Measurements from ENCODE around the gene CNST.

Gene CNST, protein sequence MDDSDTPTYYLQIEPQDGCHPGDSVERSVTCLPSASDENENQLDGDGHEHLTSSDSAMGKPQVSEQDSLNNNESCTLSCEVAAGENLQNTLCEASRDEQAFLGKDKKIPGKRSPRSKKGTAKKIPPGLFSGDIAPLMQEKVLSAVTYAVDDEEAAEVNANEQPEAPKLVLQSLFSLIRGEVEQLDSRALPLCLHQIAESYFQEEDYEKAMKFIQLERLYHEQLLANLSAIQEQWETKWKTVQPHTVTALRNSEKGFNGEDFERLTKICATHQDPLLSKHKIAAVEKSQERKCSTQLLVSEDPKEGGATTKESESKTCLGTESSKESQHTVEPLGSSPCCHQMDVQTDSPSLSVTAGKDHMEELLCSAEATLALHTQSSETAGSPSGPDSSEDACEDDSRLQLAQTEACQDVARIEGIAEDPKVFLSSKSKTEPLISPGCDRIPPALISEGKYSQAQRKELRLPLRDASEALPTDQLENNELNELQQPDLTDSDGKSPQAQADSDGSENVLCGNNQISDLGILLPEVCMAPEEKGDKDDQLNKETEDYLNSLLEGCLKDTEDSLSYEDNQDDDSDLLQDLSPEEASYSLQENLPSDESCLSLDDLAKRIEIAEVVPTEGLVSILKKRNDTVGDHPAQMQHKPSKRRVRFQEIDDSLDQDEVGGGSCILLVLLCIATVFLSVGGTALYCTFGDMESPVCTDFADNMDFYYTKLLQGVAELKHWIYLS

DNA sequence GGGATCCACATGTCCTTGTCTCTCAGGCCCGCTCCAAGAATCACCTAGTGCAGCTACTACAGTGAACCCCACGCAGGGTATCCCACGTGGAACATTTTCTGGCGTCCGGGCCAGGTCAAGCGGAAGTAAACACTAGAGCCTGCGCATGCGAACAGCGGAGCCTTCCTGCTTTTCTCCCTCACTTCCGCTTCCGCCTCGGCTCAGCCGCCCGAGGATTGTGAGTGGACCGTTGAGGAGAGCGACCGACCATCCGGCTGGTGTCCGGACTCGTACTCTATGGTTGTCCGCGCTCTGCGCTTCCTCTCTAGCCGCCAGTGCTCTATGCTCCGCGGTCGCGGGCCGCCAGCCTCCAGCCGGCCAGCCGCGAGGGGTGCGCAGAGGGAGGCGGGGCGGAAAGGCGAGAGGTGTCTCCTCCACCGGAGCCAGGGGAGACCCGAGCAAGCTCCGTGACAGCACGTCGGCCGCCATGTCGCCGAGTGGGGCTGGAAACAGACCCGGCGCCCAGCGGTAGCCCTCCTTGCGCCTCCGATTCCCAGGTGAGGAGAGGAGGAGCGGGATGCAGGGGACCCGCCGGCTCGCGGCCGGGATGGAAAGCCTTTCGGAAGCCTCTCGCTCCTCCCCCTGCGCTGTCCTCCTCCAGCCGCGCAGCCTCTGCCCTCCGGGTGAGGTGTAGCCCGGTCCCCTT, at the start of gene CNST, which contains the start of gene TFB2M:
Gene CNST, plus strand, starts transcription at position 329 of the 685 bp plus-strand sequence. CDS start 25,107 bp downstream, outside the sequence.
Gene TFB2M, minus strand, starts transcription at position 134 of the 685 bp plus-strand sequence. Its CDS starts 123 bp downstream, at position 11.
- peak within 1 kb of the TSS; percentile 93 for H3K27ac ChIP-seq
- POLR2A ChIA-PET (ENCODE audit: low non-redundant PET) = no interaction called here
- TF ChIP-seq, protein P1, sequence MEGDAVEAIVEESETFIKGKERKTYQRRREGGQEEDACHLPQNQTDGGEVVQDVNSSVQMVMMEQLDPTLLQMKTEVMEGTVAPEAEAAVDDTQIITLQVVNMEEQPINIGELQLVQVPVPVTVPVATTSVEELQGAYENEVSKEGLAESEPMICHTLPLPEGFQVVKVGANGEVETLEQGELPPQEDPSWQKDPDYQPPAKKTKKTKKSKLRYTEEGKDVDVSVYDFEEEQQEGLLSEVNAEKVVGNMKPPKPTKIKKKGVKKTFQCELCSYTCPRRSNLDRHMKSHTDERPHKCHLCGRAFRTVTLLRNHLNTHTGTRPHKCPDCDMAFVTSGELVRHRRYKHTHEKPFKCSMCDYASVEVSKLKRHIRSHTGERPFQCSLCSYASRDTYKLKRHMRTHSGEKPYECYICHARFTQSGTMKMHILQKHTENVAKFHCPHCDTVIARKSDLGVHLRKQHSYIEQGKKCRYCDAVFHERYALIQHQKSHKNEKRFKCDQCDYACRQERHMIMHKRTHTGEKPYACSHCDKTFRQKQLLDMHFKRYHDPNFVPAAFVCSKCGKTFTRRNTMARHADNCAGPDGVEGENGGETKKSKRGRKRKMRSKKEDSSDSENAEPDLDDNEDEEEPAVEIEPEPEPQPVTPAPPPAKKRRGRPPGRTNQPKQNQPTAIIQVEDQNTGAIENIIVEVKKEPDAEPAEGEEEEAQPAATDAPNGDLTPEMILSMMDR (conservative IDR thresholded peaks at IDR 0.05; ENCODE audit: low read depth) = no peak
- CTCF ChIA-PET = interaction anchor here (0.6 kb wide), 1 partner anchor 34 kb away, joined by 4 read pairs; no protein-coding TSS in a partner anchor
- DNase-seq (ENCODE audit: low spot score) = peak; percentile 91

DNA sequence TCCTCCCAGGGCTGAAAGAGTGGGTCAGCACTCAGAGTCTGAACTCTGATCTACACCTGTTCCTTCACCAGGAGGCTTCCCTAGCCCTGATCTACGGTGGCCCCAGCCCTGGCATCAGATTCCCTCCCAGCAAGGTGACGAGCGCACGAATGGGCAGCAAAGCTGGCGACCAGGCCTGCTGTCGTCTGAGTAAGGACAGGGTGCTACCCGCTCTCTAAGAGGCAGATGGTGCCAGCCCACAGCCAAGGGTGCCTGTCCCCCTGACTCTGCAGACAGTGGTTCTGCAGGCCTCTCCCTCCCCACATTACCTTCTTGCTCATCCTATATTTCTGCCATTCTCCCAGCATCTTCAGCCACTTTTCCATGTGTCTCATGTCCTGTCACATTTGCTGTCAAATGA, 48.9 kb upstream of the CNST start:
- no peak overlapping the region for H3K27ac ChIP-seq
- no peak for DNase-seq (ENCODE audit: low spot score)
- TF ChIP-seq, protein P1 (conservative IDR thresholded peaks at IDR 0.05; ENCODE audit: low read depth) = no peak
- ChIA-PET POLR2A (ENCODE audit: low non-redundant PET) (no interaction called here), CTCF (interaction anchor here (0.6 to 0.7 kb wide), 2 partner anchors 12 to 64 kb away, joined by 3 read pairs; no protein-coding TSS in a partner anchor)

DNA sequence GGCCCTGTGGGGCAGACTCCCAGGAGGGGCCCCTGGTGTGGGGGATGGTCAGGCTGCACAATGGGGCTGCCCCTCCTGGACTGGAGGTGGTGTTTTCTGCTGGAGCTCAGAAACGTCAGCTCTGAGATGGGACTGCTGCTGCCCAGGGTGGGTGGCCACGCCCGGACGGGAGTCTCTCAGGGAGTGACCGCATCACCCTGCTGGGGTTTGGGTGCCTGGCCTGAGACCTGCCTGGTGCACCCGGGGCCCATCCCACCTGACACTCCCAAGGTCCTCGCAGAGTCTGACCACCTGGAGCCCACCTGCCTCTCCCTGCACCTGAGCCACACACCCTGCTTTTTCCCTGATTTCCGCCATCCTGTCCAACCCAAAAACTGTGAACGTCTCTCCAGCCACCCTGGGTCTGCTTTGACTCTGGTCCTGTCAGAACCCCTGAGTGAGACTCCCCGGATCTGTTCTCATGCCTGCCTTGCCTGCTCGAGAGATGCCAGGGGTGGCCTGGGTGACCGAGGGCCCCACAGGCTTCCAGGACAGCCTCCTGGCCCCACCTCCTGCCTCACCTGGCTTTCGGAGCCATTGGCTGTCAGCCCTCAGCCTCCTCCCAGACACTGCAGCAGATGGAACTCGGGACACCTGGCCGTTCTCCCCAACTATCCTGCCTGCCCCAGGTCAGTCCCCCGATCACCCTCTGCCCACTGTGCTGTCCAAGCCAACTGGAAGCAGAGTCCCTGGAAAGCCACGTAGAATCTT, 47.6 kb upstream of the CNST start:
- H3K27ac ChIP-seq = no peak overlapping the region
- ChIA-PET POLR2A (ENCODE audit: low non-redundant PET) (no interaction called here), CTCF (no interaction called here)
- no peak for DNase-seq (ENCODE audit: low spot score)
- TF ChIP-seq, protein P1 (conservative IDR thresholded peaks at IDR 0.05; ENCODE audit: low read depth) = no peak

DNA sequence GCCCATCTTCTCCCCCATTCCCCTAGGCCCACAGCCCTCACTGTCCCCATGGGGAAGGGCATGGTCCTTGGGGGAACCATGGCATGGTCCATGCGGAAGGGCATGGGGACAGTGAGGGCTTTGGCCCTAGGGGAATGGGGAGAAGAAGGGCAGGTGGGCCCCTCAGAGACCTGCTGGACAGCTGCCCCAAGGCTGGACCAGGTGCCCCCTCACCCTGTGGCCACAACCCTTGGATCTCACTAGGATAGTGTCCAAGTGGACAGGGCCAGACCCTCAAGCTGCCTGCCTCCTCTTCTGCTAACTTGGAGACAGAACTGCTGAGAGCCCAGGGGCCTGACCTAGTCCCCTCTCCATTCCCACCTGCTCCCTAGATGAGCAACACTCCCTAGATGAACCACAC, 46.7 kb upstream of the CNST start:
- H3K27ac ChIP-seq = no peak overlapping the region
- TF ChIP-seq, protein P1 (conservative IDR thresholded peaks at IDR 0.05; ENCODE audit: low read depth) = no peak
- CTCF ChIA-PET = no interaction called here

DNA sequence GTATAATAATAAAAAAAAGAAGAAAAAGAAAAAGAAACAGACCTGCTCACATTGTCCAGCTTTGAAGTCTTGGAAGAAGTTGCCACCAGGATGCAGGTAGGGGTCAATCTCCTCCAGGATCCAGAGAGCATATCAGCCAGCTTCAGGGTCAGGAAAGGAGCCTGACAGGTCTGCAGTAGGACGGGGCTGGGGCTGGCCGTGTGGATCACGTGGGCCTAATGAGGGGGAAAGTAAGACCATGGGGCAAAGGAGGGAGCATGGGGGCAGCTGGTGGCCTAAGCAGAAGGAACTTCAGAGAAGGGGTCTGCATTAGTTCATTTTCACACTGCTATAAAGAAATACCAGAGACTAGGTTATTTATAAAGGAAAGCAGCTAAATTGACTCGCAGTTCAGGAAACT, 39.9 kb upstream of the CNST start:
- no peak overlapping the region for H3K27ac ChIP-seq
- no peak for DNase-seq (ENCODE audit: low spot score)
- ChIA-PET POLR2A (ENCODE audit: low non-redundant PET) (no interaction called here), CTCF (no interaction called here)
- TF ChIP-seq, protein P1 (conservative IDR thresholded peaks at IDR 0.05; ENCODE audit: low read depth) = no peak

More for the DNA sequence above, 46.7 kb upstream of the CNST start:
- DNase-seq (ENCODE audit: low spot score) = no peak
- POLR2A ChIA-PET (ENCODE audit: low non-redundant PET) = no interaction called here
